ENCODE results near the gene TC2N. TPM values are rescaled to one million over a fixed set of nuclear protein-coding genes. Genes with fewer than 3 reads are reported as not detected.

TC2N gene
- total and polyA plus RNA-seq, 2 donors (not counting 1 experiment from before 2014, with no cell fraction given), result 3.7 to 10.4 TPM

DNA sequence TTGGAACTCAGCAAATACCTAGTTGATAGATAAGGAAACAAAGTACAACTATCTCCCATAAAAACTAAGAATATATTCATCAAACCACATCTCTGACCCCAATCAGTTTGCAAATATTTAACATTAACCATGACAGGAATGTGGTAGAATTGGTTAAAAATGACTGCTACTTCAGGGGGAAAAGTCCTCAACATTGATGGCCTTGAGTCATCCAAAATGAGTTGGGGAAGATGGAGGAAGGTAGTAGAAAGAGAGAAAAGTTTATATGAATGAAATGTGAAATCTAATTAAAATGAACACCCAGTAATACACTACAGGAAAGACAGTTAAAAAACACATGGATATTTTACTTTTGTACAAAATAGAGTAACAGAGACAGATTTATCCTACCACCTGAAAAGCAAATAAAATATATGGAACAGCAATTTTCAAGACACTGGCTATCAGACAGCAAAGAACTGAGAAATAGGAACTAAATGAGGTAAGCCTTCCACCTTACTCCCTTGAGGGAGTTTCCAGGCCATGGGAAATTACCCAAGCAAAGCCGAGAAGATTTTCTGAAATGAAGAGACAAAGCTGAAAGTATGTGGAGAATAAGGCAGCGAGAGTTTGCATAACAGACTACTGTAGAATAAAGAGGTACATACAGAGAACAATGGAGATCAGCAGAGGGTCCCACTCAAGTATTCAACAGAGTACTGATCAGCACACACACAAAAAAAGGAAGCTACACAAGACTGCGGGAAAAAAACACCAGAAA, 49.6 kb downstream of the TC2N start:
- ATAC-seq (ENCODE audit: low read depth) (peak; percentile 93), DNase-seq (peak; percentile 78)
- Histone ChIP-seq H3K9me3 (ENCODE audit: control extremely low read depth in 1 of 3, control insufficient read depth in 2 of 3, insufficient read depth in 1 of 3, low read length in 2 of 3) (peaks cover 0 to 8% (median 8%) of the 10 kb centered on the region in 3 donors), H3K4me1 (ENCODE audit: control insufficient read depth in 2 of 2, insufficient read depth in 2 of 2, low read length in 2 of 2) (peaks cover 11 to 19% of the 10 kb centered on the region in 2 donors), H3K27ac (ENCODE audit: low read length in 2 of 2) (peak overlapping the region; percentile 12 to 64), H3K4me3 (ENCODE audit: control extremely low read depth in 1 of 5, extremely low read depth in 1 of 5, insufficient read depth in 1 of 5, low read depth in 2 of 5, low read length in 4 of 5) (peak overlapping the region in 1 of 5 experiments; percentile 8), H3K27me3 (replicated peaks in 1 of 4; ENCODE audit: control extremely low read depth in 1 of 4, control insufficient read depth in 3 of 4, insufficient read depth in 4 of 4, low read length in 3 of 4) (no peaks in the 10 kb centered on the region), H4K20me1 (ENCODE audit: control insufficient read depth, insufficient read depth, low read length, poor library complexity, severe bottlenecking) (no peaks in the 10 kb centered on the region), H3K79me2 (ENCODE audit: control insufficient read depth, insufficient read depth, low read length) (peaks cover 9% of the 10 kb centered on the region), H3K9ac (ENCODE audit: low read length) (no peak overlapping the region), H3K36me3 (replicated peaks in 1 of 2; ENCODE audit: control extremely low read depth in 1 of 2, control insufficient read depth in 1 of 2, extremely low read depth in 1 of 2, insufficient read depth in 2 of 2, low read length in 1 of 2) (peaks cover 0 to 4% of the 10 kb centered on the region in 2 experiments), H2AFZ (ENCODE audit: insufficient read depth, low read depth, low read length, poor library complexity, severe bottlenecking) (no peak overlapping the region), H3K4me2 (replicated peaks; ENCODE audit: low read depth, low read length, poor library complexity, severe bottlenecking) (peak overlapping the region; percentile 44)
- WGBS (ENCODE audit: insufficient coverage), result 80% methylated on average over 1 of the region's 3 CpGs
- TF ChIP-seq EZH2 (IDR thresholded peaks at IDR 0.05; ENCODE audit: borderline replicate concordance, insufficient read depth, low read depth, low read length, poor library complexity, severe bottlenecking), result no peak
- TF ChIP-seq, protein P1, sequence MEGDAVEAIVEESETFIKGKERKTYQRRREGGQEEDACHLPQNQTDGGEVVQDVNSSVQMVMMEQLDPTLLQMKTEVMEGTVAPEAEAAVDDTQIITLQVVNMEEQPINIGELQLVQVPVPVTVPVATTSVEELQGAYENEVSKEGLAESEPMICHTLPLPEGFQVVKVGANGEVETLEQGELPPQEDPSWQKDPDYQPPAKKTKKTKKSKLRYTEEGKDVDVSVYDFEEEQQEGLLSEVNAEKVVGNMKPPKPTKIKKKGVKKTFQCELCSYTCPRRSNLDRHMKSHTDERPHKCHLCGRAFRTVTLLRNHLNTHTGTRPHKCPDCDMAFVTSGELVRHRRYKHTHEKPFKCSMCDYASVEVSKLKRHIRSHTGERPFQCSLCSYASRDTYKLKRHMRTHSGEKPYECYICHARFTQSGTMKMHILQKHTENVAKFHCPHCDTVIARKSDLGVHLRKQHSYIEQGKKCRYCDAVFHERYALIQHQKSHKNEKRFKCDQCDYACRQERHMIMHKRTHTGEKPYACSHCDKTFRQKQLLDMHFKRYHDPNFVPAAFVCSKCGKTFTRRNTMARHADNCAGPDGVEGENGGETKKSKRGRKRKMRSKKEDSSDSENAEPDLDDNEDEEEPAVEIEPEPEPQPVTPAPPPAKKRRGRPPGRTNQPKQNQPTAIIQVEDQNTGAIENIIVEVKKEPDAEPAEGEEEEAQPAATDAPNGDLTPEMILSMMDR (IDR thresholded peaks at IDR 0.05), result no peak
- ChIA-PET CTCF (interaction anchor here (0.8 kb wide), 1 partner anchor 179 kb away, joined by 3 read pairs; no protein-coding TSS in a partner anchor), POLR2A (no interaction called here)
- H3K4me1 Mint-ChIP-seq, result peaks cover 17% of the 10 kb centered on the region
- peaks cover 2% of the 10 kb centered on the region for H3K9me3 Mint-ChIP-seq (ENCODE audit: insufficient read depth)
- H3K27ac Mint-ChIP-seq, result peak overlapping the region; percentile 5
- peaks cover 11% of the 10 kb centered on the region for H3K27me3 Mint-ChIP-seq
- peak overlapping the region; percentile 33 for H3K4me3 Mint-ChIP-seq
- intact Hi-C loops (cut with micrococcal nuclease), result loop anchor here (1.0 to 5.0 kb wide), 3 partner anchors 19 to 575 kb away; partner anchors contain the start of gene GPR68

DNA sequence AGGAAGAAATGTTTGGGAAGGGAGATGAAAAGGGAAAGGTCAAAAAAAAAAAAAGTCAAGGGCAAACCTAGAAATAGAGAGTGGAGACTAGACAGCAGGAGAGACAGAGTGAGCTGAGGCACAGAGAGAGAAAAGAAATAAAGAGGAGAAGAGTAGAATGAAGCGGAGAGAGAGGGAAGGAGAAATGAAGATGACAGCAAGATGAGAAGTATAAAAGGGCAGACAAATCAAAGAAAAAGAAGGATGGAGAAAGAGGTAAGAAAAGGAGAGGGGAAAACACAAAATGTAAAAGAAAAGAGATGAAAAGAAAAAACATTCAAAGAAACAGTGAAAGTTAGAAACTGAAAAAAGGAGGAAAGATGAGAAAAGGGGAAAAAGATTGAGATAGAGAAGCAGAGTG, 53.0 kb downstream of the TC2N start:
- H3K4me1 ChIP-seq (ENCODE audit: control insufficient read depth in 2 of 2, insufficient read depth in 2 of 2, low read length in 2 of 2), result peaks cover 11 to 19% of the 10 kb centered on the region in 2 donors
- Mint-ChIP-seq H3K4me3 (no peak overlapping the region), H3K4me1 (peaks cover 17% of the 10 kb centered on the region), H3K27ac (no peak overlapping the region), H3K9me3 (ENCODE audit: insufficient read depth) (peaks cover 19% of the 10 kb centered on the region), H3K27me3 (peaks cover 22% of the 10 kb centered on the region)
- H3K36me3 ChIP-seq (replicated peaks in 1 of 2; ENCODE audit: control extremely low read depth in 1 of 2, control insufficient read depth in 1 of 2, extremely low read depth in 1 of 2, insufficient read depth in 2 of 2, low read length in 1 of 2), result peaks cover 0 to 4% of the 10 kb centered on the region in 2 experiments
- WGBS (ENCODE audit: insufficient coverage), result 100% methylated on average over 1 of the region's 1 CpG
- no peak overlapping the region for H3K27ac ChIP-seq (ENCODE audit: low read length in 2 of 2)
- peaks cover 7% of the 10 kb centered on the region for H3K79me2 ChIP-seq (ENCODE audit: control insufficient read depth, insufficient read depth, low read length)
- ATAC-seq (ENCODE audit: low read depth) (no peak), DNase-seq (no peak)
- H3K9ac ChIP-seq (ENCODE audit: low read length), result no peak overlapping the region
- no peak overlapping the region for H3K4me3 ChIP-seq (ENCODE audit: control extremely low read depth in 1 of 5, extremely low read depth in 1 of 5, insufficient read depth in 1 of 5, low read depth in 2 of 5, low read length in 4 of 5)
- no peak overlapping the region for H3K4me2 ChIP-seq (replicated peaks; ENCODE audit: low read depth, low read length, poor library complexity, severe bottlenecking)
- H3K9me3 ChIP-seq (ENCODE audit: control extremely low read depth in 1 of 3, control insufficient read depth in 2 of 3, insufficient read depth in 1 of 3, low read length in 2 of 3), result peaks cover 1 to 9% (median 4%) of the 10 kb centered on the region in 3 donors
- H4K20me1 ChIP-seq (ENCODE audit: control insufficient read depth, insufficient read depth, low read length, poor library complexity, severe bottlenecking), result no peaks in the 10 kb centered on the region
- intact Hi-C loops (cut with micrococcal nuclease), result no loop called here
- ChIA-PET POLR2A (no interaction called here), CTCF (no interaction called here)
- peaks cover 0 to 6% (median 0%) of the 10 kb centered on the region in 4 experiments for H3K27me3 ChIP-seq (replicated peaks in 1 of 4; ENCODE audit: control extremely low read depth in 1 of 4, control insufficient read depth in 3 of 4, insufficient read depth in 4 of 4, low read length in 3 of 4)
- TF ChIP-seq EZH2 (IDR thresholded peaks at IDR 0.05; ENCODE audit: borderline replicate concordance, insufficient read depth, low read depth, low read length, poor library complexity, severe bottlenecking), result no peak
- TF ChIP-seq, protein P1 (IDR thresholded peaks at IDR 0.05), result peak; percentile 37
- H2AFZ ChIP-seq (ENCODE audit: insufficient read depth, low read depth, low read length, poor library complexity, severe bottlenecking), result no peak overlapping the region
